T-helper 9 cell (primary cell): ENCODE results near the gene BHLHE23.

Experiments
- DNase-seq: peaks from one replicate; pipeline ENCODE4 v3.0.0-alpha.2; 2020

The BHLHE23 gene

DNA sequence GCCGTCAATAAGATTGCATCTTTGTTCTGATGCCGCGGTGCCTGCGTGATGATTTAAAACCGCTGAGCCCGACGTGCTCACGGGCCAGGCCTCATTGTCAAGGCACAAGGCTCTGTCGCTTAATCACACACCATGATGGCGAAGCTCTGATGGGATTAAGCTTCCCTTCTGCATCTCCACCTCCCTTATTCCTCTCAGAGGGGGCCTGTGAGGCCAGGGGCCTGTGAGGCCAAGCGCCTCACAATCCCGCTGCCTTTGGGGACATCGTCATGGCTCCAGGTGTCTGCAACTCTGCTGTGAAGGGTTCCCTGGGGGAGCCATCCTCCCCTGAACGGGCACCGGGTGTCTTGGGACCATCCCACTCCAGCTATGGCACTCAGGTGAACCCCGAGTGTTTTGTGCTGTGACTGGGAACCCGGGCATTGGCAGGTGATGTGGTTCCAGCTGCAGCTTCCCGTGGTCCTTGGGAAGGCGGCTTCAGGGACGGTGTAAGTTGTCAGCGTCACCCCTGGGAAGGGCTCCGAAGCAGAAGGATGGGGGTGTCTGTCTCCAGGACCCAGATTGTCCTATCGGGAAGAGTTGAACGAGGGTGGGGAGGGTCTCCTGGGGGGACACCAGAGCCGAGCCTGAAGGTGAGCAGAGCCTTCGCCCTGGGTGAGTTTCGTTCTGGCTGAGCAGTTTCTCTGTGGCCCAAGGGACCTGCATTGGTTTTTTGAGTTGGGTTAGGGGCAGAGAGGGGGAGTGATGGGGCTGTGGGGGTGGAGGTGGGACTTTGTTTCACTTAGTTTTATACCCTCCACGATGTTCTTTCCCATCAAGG is 18.0 kb upstream of the BHLHE23 start:
- DNase-seq, result no peak

GRCh38 chr20:63023936-63024571 is 17.3 kb upstream of the BHLHE23 start:
- no peak for DNase-seq

- DNase-seq, result no peak
Measured at GRCh38 chr20:63023071-63023935, 16.5 kb upstream of the BHLHE23 start.

GRCh38 chr20:63022501-63022900 is 15.7 kb upstream of the BHLHE23 start:
- no peak for DNase-seq

DNA sequence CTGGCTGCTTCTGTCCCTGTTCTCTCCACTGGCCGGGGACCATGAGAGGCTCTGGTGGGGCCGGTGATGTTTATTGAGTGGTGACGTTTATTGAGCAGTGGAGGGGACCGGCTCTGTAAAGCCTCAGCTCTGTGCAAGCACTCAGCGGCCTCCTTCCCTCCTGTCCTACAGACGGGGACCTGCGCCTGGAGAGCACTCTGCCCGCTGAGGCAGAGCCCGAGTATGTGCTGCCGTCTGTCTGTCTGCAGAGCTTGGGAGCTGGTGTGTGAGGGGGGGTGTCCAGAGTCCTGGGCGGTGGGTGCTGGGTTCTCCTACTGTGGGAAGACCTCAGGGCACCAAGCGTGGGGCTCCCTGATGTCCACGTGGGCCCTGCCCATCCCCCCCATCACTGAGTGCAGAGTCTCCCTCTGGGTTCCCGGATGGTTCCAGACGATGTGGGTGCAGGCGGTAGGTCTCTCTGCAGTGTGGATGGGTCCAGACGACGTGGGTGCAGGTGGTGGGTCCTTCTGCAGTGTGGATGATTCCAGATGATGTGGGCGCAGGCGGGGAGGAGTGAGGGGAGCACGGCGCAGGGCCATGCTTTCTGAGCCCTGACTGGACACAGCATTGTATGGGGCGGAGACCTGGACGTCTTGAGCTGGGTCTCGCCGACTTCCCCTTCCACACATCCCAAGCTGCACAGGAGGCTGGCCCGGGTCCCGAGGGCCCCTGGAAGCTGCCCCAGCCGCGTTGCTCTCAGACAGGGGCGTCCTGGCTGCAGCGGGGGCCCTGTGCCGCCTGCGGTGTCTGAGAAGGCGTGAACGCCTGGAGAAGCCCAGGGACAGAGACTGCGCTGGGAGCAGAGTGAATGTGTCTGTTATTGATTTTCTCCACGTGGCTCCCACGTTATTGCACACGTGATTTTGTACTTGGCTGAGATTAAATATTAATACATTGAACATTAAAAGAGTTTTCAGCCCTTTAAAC is 14.9 kb upstream of the BHLHE23 start:
- no peak for DNase-seq

DNA sequence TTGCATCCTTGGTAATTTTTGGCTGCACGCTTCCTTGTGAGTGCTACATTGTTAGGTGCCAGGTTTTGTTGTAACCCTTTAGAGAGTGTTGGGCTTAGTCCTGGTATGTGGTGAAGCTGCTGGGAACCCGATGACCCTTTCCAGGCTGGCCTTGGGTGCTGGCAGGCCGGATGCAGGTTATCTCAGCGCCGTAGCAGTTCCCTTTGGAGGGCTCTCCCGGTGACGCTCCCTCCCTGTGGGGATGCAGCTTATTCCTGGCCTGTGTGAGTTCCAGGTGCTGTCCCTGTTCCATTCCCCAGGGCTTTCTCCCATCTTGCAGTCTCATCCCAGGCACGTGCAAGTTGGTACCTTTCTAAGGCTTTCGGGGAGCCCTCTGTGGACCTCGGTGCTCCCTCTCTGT is 13.9 kb upstream of the BHLHE23 start:
- DNase-seq, result no peak

DNA sequence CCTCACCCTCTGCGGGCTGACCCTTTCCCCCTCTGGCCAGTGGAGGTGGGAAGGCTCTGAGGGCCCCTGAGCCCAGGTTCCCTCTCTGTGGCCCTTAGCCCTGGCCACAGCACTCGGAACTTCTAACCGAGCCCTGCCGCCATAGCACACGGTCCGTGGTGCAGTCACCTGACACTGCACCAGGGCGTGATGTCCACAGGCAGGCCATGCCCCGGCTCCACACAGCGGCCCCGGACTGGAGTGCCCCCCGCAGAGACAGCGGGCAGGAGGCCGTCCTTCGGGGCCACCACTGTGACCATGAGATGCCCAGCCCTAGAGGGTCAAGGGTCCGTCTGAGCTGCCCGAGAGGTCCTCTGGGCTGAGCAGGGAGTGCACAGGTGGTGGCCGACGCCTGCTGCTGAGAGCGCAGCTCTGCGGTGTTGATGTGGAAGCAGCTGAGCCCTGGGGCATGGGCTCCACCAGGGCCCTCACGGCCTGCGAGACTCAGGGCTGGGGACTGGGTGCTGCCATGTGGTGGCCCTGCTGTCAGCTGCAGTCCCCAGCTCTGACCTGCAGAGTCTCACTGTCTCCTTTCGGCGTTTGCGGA is 11.2 kb upstream of the BHLHE23 start:
- DNase-seq, result no peak

GRCh38 chr20:63017076-63017825 is 10.5 kb upstream of the BHLHE23 start:
- DNase-seq, result no peak

DNA sequence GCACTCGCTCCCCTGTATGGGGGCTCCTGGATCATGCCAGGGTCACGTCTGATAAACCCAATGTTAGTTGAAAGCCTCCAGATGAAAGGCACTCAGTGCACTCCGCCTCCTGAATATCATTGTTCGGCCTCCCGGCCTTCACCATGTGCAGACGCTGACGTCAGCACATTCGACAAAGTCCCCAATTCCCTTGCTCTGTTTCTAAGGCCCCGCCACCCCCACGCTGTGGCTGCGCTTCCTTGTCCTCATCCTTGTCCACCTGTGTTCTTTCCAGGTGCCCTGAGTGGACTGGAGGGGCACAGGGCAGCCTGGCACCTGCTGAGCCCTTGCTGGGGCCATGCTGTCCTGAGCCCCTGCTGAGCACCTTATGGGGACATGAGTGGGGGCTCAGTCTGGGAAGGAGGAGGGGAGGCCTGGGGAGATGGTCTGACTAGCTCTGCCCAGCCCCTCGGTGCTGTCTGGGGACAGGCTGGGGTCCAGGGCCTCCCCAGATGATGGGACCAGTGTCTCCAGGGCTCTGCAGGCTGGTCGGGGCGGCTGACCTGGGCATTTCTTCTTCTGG is 9.8 kb upstream of the BHLHE23 start:
- no peak for DNase-seq

DNA sequence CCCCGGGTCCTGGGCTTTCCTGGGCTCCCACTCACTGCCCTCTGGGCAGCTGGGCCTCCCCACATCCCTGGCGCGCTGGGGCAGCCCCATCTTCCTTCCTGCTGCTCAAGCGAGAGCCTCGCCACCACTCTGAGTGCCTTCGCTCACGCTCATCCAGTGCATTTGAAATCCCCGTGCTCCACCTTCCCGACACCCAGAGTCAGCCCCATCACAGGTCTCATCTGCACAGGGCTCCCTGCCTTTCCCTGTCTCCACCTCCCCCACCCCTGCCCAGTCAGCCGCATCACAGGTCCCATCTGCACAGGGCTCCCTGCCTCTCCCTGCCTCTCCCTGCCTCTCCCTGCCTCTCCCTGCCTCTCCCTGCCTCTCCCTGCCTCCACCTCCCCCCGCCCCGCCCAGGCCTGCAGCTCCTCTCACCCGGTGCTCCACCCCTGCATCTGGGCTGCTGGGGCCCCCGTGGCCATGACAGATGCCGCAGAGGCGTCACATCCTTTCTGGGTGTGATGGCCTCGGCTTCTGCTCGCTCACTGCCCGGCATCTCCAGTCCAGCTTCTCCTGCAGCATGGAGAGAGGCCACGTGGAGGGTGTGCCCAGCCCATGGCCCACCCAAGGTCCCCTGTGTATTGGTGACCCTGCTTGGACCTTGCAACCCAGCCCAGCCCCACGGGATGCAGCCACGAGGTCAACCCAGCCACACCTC is 9.0 kb upstream of the BHLHE23 start:
- DNase-seq, result no peak

DNA sequence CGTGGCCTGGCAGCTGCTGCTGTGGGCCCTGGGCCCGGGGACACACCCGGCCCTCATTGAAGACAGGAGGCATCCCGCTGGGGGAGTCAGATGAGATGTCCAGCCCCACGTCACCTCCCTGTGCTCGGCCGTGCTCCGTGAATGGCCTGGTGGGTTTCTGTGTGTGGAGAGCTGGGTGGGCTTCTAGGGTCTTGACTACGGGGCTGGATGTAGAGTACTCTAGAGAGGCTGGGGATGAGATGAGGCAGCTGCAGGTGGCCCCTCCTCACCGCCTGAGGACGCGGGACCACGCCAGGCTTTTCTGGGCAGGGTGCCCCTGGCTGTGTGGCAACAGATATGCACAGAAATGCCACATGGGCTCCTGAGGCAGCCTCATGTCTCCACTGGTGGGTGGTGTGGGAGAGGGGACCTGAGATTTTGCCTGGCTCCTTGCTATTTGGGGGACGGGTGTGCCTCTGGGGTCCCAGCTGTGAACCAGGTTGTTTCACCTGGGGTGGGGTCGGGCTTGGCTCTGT is 8.4 kb upstream of the BHLHE23 start:
- DNase-seq, result no peak

DNA sequence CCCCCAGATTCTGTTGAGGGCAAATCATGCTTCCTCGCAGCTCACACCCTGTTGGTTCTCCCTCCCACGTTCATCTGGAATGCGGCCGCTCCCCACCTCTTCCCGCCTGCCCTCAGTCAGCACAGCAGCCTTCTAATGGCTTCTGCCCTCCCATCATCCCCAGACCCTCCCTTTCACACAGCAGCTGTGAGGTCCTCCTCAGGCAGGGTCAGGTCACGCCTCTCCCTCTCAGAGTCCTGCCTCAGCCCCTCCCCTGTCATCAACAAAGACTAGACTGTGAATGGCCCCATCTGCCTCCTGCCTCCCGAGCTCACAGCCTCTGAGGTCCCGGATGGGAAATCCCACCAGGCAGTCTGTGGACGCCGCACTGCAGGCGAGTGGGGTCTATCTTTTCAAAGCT is 7.9 kb upstream of the BHLHE23 start:
- DNase-seq, result no peak

- DNase-seq, result no peak
Measured at GRCh38 chr20:63014287-63014686, 7.5 kb upstream of the BHLHE23 start.

- DNase-seq, result no peak
Measured at GRCh38 chr20:63013207-63013606, 6.4 kb upstream of the BHLHE23 start.

DNA sequence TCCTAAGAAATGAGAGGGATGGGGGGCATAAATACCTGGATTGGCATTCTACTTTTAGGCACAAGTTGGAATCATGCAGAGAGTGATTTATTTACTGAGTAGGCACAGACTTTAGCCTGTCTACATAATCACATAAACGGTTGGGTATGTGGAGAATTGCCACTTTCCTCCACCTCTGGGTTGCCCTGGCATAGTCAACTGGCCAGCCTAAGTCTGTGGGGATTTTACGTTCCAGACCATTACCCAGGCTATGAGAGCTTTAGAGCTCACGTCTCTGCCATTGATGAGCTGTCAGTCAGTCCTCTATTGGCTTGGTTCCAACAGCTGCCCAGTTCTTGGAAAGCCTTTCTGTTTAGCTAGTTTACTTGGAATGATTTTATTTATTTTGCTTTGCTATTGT is 5.0 kb upstream of the BHLHE23 start:
- DNase-seq, result no peak

GRCh38 chr20:63009988-63010769 is 3.4 kb upstream of the BHLHE23 start:
- peak; percentile 49 for DNase-seq

- DNase-seq, result peak; percentile 85
Measured at GRCh38 chr20:63009045-63009961, 2.5 kb upstream of the BHLHE23 start.

DNA sequence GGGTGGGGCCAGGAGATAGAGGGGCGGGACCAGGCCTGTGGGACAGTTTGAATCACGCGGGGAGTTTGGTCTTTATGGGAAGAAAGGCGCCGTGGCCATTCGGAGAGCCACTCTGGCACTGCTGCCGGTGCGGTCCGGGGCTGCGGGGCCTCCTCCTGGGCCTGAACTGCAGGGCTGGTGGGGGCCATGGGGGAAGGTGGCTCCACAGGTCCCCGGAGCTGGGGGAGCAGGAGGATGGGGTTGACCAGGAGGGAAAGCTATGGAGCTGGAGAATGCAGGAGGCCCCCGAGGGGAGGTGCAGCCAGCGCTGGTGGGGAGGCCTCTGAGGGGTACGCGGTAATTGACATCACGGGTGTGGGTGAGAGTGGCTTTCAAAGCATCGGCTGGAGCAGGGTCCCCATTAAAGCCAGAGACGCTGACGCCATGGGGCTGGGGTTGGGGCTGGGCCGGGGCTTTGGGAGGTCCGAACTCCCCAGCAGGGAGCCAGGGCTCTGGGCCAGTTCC is 1.8 kb upstream of the BHLHE23 start:
- no peak for DNase-seq
